Gastrocnemius medialis (tissue), 4 donors: Measurements from ENCODE around the gene C1orf116. TPM values are rescaled to one million over a fixed set of nuclear protein-coding genes. Genes with fewer than 3 reads are reported as not detected.

Experiments used
- ATAC-seq, 2 donors: fragments of 150-250 bp; one replicate each; pipeline ENCODE4 v1.9.1; 2016
- DNase-seq, 2 donors: peaks; one replicate each; pipeline ENCODE4 v3.0.0-alpha.2; 2019
- H3K27ac ChIP-seq, 4 donors: fragments of 200-600 bp; sonication (generic); 1 replicate in 1 of 4; 2 replicates in 3 of 4; pipeline ENCODE4 v1.5.1; 2016 to 2018; ENCODE audit warnings: mild to moderate bottlenecking in 2 of 4, moderate library complexity in 1 of 4
- H3K27me3 ChIP-seq, 3 donors: fragments of 200-600 bp; sonication (generic) in 2 of 3; 1 replicate in 1 of 3; 2 replicates in 2 of 3; pipeline versions ENCODE4 v1.5.1 to v1.6.0; 2016 to 2019; ENCODE audit warnings: mild to moderate bottlenecking in 1 of 3, moderate library complexity in 1 of 3
- H3K36me3 ChIP-seq, 2 donors: fragments of 200-600 bp; sonication (generic) in 1 of 2; one replicate each; pipeline ENCODE4 v1.5.1; 2017 to 2018
- H3K4me1 ChIP-seq, 2 donors: fragments of 200-600 bp; sonication (generic) in 1 of 2; one replicate each; pipeline ENCODE4 v1.5.1; 2016 to 2017; ENCODE audit warnings: mild to moderate bottlenecking in 2 of 2
- H3K4me3 ChIP-seq, 4 donors: fragments of 200-600 bp; sonication (generic) in 3 of 4; 1 replicate in 1 of 4; 2 replicates in 3 of 4; pipeline ENCODE4 v1.5.1; 2016 to 2019; ENCODE audit warnings: mild to moderate bottlenecking in 2 of 4
- H3K9me3 ChIP-seq, 3 donors: fragments of 200-600 bp; sonication (generic) in 2 of 3; 1 replicate in 1 of 3; 2 replicates in 2 of 3; pipeline ENCODE4 v1.5.1; 2016 to 2019
- CTCF ChIP-seq, 5 experiments: fragments of 450-650 bp in 3 of 5; fragments of 200-600 bp in 2 of 5; sonication (generic) in 2 of 5; IDR thresholded peaks in 4 of 5; conservative IDR thresholded peaks in 1 of 5; 1 replicate in 4 of 5; 2 replicates in 1 of 5; pipeline ENCODE4 v1.5.1; 2016 to 2019; ENCODE audit warnings: antibody characterized with exemption in 5 of 5, mild to moderate bottlenecking in 3 of 5, moderate library complexity in 3 of 5
- POLR2A ChIP-seq, 2 donors: fragments of 450-650 bp; IDR thresholded peaks; one replicate each; pipeline ENCODE4 v1.6.1; 2017; ENCODE audit warnings: antibody characterized with exemption in 2 of 2, mild to moderate bottlenecking in 2 of 2, moderate library complexity in 2 of 2
- in situ Hi-C, 4 donors: fragments of 200-750 bp; cut with MboI; loops; one replicate each; pipeline versions ENCODE4 v1.15.0 to v1.8.0; 2017; ENCODE audit warnings: low sequenced_read_pairs in 4 of 4
- intact Hi-C: fragments of 100-400 bp; cut with DNase I; formaldehyde crosslinking; loops from one replicate; pipeline ENCODE4 v1.15.1; 2023; ENCODE audit warnings: low total_unique reads
- total RNA-seq, 4 donors: library from RNA; depleted of rRNA; stranded (reverse); fragments of >200 nt; gene quantifications; one replicate each; pipeline versions ENCODE4 v1.1.0 to v1.2.3, GENCODE V29; 2016

C1orf116 gene
- total RNA-seq, 4 donors from 2014 or later: 0.46 to 1.1 (median 0.65) TPM

GRCh38 chr1:207058878-207059867, 26.6 kb upstream of the C1orf116 start:
- H3K4me1 ChIP-seq: peaks cover 37 to 64% of the 10 kb centered on the region in 2 donors
- H3K27me3 ChIP-seq: no peaks in the 10 kb centered on the region
- intact Hi-C loops (loop anchor here (5.0 to 10.0 kb wide), 3 partner anchors 367 to 758 kb away; partner anchors contain the start of gene RASSF5), in situ Hi-C loops (loop anchor here in 2 of 4 donors (25.0 kb wide), 2 partner anchors 422 to 728 kb away; partner anchors contain the start of gene DYRK3 (in 1 of the 2))
- H3K27ac ChIP-seq: peak overlapping the region; percentile 93 to 95 (median 94)
- no peaks in the 10 kb centered on the region for H3K9me3 ChIP-seq
- ATAC-seq (peak; percentile 85 to 88), DNase-seq (peak; percentile 47 to 53)
- H3K4me3 ChIP-seq: peak overlapping the region in 2 of 4 donors; percentile 1 to 14
- TF ChIP-seq CTCF (IDR thresholded peaks at IDR 0.05 in 4 of 5, conservative IDR thresholded peaks at IDR 0.05 in 1 of 5): peak in 3 of 5 experiments; percentile 24 to 45 (median 42)
- TF ChIP-seq POLR2A (IDR thresholded peaks at IDR 0.05): peak; percentile 68 to 82
- peaks cover 0 to 25% of the 10 kb centered on the region in 2 donors for H3K36me3 ChIP-seq

- H3K4me1 ChIP-seq: peaks cover 37 to 65% of the 10 kb centered on the region in 2 donors
- intact Hi-C loops: loop anchor here (5.0 to 10.0 kb wide), 3 partner anchors 366 to 759 kb away; partner anchors contain the start of gene RASSF5
- DNase-seq: peak; percentile 48 to 52
Observed at GRCh38 chr1:207058252-207058651, 25.7 kb upstream of the C1orf116 start.

GRCh38 chr1:207056673-207057072, 24.1 kb upstream of the C1orf116 start:
- peak overlapping the region; percentile 93 to 95 (median 94) for H3K27ac ChIP-seq
- no peaks in the 10 kb centered on the region for H3K9me3 ChIP-seq
- intact Hi-C loops: loop anchor here (5.0 to 10.0 kb wide), 3 partner anchors 364 to 761 kb away; partner anchors contain the start of gene RASSF5
- peaks cover 0 to 6% of the 10 kb centered on the region in 2 donors for H3K36me3 ChIP-seq
- in situ Hi-C loops: loop anchor here in 2 of 4 donors (25.0 kb wide), 2 partner anchors 419 to 731 kb away; partner anchors contain the start of gene DYRK3 (in 1 of the 2)
- H3K27me3 ChIP-seq: no peaks in the 10 kb centered on the region
- TF ChIP-seq POLR2A (IDR thresholded peaks at IDR 0.05) (peak; percentile 65 to 72), CTCF (IDR thresholded peaks at IDR 0.05 in 4 of 5, conservative IDR thresholded peaks at IDR 0.05 in 1 of 5) (no peak)
- DNase-seq: peak; percentile 67 to 73
- ATAC-seq: peak; percentile 41 to 43
- H3K4me1 ChIP-seq: peaks cover 44 to 65% of the 10 kb centered on the region in 2 donors
- peak overlapping the region; percentile 2 to 21 (median 10) for H3K4me3 ChIP-seq

More at GRCh38 chr1:207058252-207058651, 25.7 kb upstream of the C1orf116 start:
- peak overlapping the region; percentile 93 to 95 (median 94) for H3K27ac ChIP-seq
- no peak overlapping the region for H3K4me3 ChIP-seq
- TF ChIP-seq CTCF (IDR thresholded peaks at IDR 0.05 in 4 of 5, conservative IDR thresholded peaks at IDR 0.05 in 1 of 5): no peak
- no peak for TF ChIP-seq POLR2A (IDR thresholded peaks at IDR 0.05)
- ATAC-seq: peak in 1 of 2 donors; percentile 32
- in situ Hi-C loops: loop anchor here in 2 of 4 donors (25.0 kb wide), 2 partner anchors 421 to 729 kb away; partner anchors contain the start of gene DYRK3 (in 1 of the 2)
- peaks cover 0 to 22% of the 10 kb centered on the region in 2 donors for H3K36me3 ChIP-seq
- H3K9me3 ChIP-seq: no peaks in the 10 kb centered on the region
- H3K27me3 ChIP-seq: no peaks in the 10 kb centered on the region

- ATAC-seq (peak in 1 of 2 donors; percentile 19), DNase-seq (peak in 1 of 2 donors; percentile 57)
- in situ Hi-C loops: loop anchor here in 2 of 4 donors (25.0 kb wide), 2 partner anchors 418 to 732 kb away; partner anchors contain the start of gene DYRK3 (in 1 of the 2)
- intact Hi-C loops: loop anchor here (5.0 to 10.0 kb wide), 3 partner anchors 363 to 762 kb away; partner anchors contain the start of gene RASSF5
- Histone ChIP-seq H3K4me3 (peak overlapping the region in 2 of 4 donors; percentile 7 to 77), H3K27ac (peak overlapping the region; percentile 93 to 95 (median 94)), H3K36me3 (no peaks in the 10 kb centered on the region), H3K27me3 (no peaks in the 10 kb centered on the region), H3K4me1 (peaks cover 50 to 64% of the 10 kb centered on the region in 2 donors), H3K9me3 (no peaks in the 10 kb centered on the region)
- TF ChIP-seq CTCF (IDR thresholded peaks at IDR 0.05 in 4 of 5, conservative IDR thresholded peaks at IDR 0.05 in 1 of 5): no peak
- peak; percentile 52 to 79 for TF ChIP-seq POLR2A (IDR thresholded peaks at IDR 0.05)
Observed at GRCh38 chr1:207055386-207056001, 22.9 kb upstream of the C1orf116 start.
